ENCODE measurements around the gene DACH1.

The DACH1 gene

DNA sequence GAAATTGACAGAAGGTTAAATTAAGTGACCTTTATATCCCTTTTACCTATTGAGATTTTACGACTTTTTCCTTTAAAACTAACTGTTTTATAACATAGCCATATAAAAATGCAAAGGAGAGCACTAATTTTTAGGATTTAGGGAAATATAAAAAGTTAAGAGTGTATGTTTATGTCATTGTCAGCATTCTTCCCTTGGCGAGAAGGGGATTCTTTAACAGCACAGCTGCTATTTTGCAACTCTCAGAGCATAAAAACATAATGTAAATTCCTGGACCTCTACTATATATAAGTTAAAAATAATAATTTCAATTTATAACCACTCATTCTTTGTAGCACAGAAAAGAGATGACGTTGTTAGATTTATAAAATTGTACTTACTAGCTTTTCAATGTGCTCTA is 363.2 kb downstream of the DACH1 start:
- TF ChIP-seq, protein P1, sequence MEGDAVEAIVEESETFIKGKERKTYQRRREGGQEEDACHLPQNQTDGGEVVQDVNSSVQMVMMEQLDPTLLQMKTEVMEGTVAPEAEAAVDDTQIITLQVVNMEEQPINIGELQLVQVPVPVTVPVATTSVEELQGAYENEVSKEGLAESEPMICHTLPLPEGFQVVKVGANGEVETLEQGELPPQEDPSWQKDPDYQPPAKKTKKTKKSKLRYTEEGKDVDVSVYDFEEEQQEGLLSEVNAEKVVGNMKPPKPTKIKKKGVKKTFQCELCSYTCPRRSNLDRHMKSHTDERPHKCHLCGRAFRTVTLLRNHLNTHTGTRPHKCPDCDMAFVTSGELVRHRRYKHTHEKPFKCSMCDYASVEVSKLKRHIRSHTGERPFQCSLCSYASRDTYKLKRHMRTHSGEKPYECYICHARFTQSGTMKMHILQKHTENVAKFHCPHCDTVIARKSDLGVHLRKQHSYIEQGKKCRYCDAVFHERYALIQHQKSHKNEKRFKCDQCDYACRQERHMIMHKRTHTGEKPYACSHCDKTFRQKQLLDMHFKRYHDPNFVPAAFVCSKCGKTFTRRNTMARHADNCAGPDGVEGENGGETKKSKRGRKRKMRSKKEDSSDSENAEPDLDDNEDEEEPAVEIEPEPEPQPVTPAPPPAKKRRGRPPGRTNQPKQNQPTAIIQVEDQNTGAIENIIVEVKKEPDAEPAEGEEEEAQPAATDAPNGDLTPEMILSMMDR (IDR thresholded peaks at IDR 0.05; ENCODE audit: insufficient read depth, low read depth, low read length, missing control alignments): no peak
- no peak for DNase-seq (ENCODE audit: low read depth)
- no peak overlapping the region for H3K4me3 ChIP-seq (ENCODE audit: low read depth, low read length)

DNA sequence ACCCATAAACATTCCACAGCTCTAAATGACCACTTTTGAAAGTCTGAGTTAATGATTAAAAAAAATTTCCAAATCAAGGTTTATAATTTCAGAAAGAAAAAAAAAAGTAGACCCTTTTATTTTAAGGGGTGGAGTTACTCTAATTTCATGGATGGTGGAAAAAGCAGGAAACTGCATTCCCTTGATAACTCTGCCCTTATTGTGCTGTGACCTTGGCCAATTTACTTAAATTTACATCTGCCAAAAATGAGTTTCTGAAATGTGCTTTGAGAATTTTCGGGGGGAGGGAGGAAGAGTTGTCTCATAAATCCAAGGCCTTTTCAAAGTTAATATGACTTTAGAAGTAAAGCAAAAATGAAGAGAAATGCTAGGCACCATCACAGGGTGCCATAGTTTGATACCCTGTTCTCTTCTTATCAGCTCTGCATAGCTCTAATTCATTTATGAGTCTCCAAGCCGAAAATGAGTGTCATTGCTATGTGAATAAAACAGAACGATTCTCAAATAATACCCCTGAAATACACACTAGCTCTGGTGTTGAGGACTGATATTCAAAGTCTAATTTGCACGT is 367.0 kb downstream of the DACH1 start:
- no peak for DNase-seq (ENCODE audit: low read depth)
- TF ChIP-seq, protein P1 (IDR thresholded peaks at IDR 0.05; ENCODE audit: insufficient read depth, low read depth, low read length, missing control alignments): no peak
- no peak overlapping the region for H3K4me3 ChIP-seq (ENCODE audit: low read depth, low read length)

DNA sequence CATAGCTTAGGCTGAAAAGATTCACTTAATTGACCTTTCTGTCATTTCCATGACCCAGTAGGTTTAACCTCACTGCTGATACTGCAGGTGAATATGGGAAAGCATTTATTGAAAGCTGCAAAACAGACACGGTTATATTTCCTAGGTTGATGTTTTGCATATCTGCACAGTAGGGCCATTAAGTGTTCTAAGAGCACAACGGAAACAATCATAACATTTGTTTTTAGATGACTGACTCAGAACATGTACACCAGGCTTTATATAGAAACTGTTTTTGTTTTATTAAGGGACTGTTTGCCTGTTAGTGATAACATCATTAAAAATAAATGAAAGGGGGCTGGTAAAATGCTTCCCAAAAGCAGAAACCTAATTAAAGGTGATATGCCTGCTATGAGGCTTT is 367.8 kb downstream of the DACH1 start:
- H3K4me3 ChIP-seq (ENCODE audit: low read depth, low read length): no peak overlapping the region
- no peak for DNase-seq (ENCODE audit: low read depth)
- TF ChIP-seq, protein P1 (IDR thresholded peaks at IDR 0.05; ENCODE audit: insufficient read depth, low read depth, low read length, missing control alignments): no peak

DNA sequence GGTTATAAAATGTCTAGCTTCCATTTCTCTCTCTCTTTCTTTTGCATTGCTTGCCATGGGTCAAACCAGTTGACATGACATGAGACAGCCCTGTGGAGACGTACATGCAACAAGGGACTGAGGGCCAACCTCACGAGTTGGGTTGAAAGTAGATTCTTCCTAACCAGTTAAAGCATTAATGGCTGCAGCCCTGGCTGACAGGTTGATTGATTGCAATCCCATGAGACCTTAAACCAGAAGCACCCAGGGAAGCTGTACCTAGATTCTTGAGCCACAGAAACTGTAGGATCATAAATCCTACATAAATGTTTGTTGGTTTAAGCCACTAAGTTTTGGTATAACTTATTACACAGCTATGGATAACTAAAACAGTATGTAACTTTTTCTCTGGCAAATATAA is 373.8 kb downstream of the DACH1 start:
- TF ChIP-seq, protein P1 (IDR thresholded peaks at IDR 0.05; ENCODE audit: insufficient read depth, low read depth, low read length, missing control alignments): no peak
- no peak for DNase-seq (ENCODE audit: low read depth)
- H3K4me3 ChIP-seq (ENCODE audit: low read depth, low read length): no peak overlapping the region

DNA sequence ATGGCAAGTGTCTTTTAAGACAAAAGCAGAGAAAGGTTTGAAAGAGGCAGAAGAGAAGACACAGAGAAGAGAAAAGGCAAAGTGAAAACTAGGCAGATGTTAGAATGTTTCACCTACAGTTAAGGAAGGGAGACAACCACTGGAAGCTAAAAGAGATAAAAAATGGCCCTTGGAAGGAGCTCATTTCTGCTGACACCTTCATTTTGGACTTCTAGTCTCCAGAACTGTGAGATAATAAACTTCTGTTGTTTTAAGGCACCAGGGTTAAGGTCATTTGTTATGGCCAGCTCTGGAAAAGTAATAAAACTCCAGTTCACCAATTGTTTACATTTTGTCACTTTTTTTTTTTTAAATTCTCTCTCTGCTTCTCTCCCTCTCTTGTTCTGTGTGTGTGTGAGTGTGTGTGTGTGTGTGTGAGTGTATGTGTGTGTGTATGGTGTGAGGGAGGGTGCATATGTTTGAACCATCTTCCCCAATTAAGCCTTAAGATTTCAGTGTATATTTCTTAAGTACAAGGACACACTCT is 374.6 kb downstream of the DACH1 start:
- TF ChIP-seq, protein P1 (IDR thresholded peaks at IDR 0.05; ENCODE audit: insufficient read depth, low read depth, low read length, missing control alignments): no peak
- no peak for DNase-seq (ENCODE audit: low read depth)
- H3K4me3 ChIP-seq (ENCODE audit: low read depth, low read length): no peak overlapping the region

DNA sequence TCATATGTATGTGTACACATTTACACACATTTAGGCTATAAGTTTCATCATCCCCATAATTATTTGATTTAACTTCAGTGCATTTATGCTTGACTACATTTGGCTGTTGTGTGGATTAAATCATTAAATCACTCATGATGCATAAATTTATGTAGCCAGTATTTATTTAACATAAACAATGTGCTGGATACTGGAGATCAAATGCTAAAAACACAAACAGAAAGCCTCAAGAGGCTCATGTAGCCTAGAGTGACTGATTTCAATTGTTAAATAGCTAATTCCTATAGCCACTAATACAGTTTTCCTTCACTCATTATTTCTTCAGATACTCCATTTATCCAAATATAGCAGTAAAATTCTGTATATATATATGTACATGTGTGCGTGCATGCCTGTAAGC is 376.0 kb downstream of the DACH1 start:
- TF ChIP-seq, protein P1 (IDR thresholded peaks at IDR 0.05; ENCODE audit: insufficient read depth, low read depth, low read length, missing control alignments): no peak
- H3K4me3 ChIP-seq (ENCODE audit: low read depth, low read length): no peak overlapping the region
- DNase-seq (ENCODE audit: low read depth): no peak

DNA sequence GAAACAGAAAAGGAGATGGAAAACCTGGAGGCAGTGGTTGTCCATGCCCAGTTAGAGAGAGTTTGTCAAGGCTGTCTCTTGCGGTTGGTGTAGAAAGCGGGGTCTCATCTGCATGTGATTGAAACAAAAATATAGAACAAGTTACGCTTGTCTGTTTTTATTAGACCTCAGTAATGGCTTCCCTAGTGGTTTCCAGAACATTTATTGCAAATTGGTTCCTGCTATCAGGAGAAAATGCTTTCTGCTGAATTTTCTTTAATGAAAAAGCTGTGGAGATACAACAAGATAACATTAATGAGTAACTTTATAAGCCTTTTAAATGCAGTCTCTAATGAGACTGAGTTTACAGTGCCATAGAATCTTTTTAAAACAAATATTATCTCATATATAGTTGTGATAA is 378.0 kb downstream of the DACH1 start:
- no peak for DNase-seq (ENCODE audit: low read depth)
- TF ChIP-seq, protein P1 (IDR thresholded peaks at IDR 0.05; ENCODE audit: insufficient read depth, low read depth, low read length, missing control alignments): no peak
- no peak overlapping the region for H3K4me3 ChIP-seq (ENCODE audit: low read depth, low read length)
